Uterus (tissue), 2 donors: ENCODE data around the gene GPR27.

Experiments used
- POLR2A ChIP-seq, 2 donors: fragments of 450-650 bp; IDR thresholded peaks; one replicate each; pipeline ENCODE4 v1.6.1; 2016; ENCODE audit warnings: antibody characterized with exemption in 2 of 2, mild to moderate bottlenecking in 1 of 2, moderate library complexity in 1 of 2
- TF ChIP-seq, protein P1 (sequence below), 4 experiments: fragments of 200-600 bp in 2 of 4; fragments of 450-650 bp in 2 of 4; sonication (generic) in 2 of 4; IDR thresholded peaks; one replicate each; pipeline ENCODE4 v1.5.1; 2016 to 2019; ENCODE audit warnings: antibody characterized with exemption in 4 of 4, mild to moderate bottlenecking in 2 of 4, moderate library complexity in 1 of 4

GRCh38 chr3:71797455-71797854 is 43.8 kb downstream of the GPR27 start:
- TF ChIP-seq, protein P1, sequence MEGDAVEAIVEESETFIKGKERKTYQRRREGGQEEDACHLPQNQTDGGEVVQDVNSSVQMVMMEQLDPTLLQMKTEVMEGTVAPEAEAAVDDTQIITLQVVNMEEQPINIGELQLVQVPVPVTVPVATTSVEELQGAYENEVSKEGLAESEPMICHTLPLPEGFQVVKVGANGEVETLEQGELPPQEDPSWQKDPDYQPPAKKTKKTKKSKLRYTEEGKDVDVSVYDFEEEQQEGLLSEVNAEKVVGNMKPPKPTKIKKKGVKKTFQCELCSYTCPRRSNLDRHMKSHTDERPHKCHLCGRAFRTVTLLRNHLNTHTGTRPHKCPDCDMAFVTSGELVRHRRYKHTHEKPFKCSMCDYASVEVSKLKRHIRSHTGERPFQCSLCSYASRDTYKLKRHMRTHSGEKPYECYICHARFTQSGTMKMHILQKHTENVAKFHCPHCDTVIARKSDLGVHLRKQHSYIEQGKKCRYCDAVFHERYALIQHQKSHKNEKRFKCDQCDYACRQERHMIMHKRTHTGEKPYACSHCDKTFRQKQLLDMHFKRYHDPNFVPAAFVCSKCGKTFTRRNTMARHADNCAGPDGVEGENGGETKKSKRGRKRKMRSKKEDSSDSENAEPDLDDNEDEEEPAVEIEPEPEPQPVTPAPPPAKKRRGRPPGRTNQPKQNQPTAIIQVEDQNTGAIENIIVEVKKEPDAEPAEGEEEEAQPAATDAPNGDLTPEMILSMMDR (IDR thresholded peaks at IDR 0.05) = no peak
- TF ChIP-seq POLR2A (IDR thresholded peaks at IDR 0.05) = no peak
